Brain pericyte (primary cell): ENCODE measurements around the gene GPR180.

Source experiments
- DNase-seq: peaks from one replicate; pipeline ENCODE4 v3.0.0-alpha.2; 2012; ENCODE audit warnings: low read depth, low spot score

Gene GPR180

GRCh38 chr13:94601446-94602431, at the start of gene GPR180:
GPR180 (plus strand) TSS chr13:94601857; CDS start chr13:94601928, 71 bp downstream.
- DNase-seq = peak; percentile 96

GRCh38 chr13:94552095-94552494, 49.6 kb upstream of the GPR180 start:
- DNase-seq = no peak

GRCh38 chr13:94553766-94554165, 47.9 kb upstream of the GPR180 start:
- no peak for DNase-seq

- no peak for DNase-seq
Measured at GRCh38 chr13:94556041-94556440, 45.6 kb upstream of the GPR180 start.

GRCh38 chr13:94556621-94557020, 45.0 kb upstream of the GPR180 start:
- no peak for DNase-seq

GRCh38 chr13:94557684-94558235, 43.9 kb upstream of the GPR180 start:
- DNase-seq = no peak

- no peak for DNase-seq
Measured at GRCh38 chr13:94558716-94559115, 42.9 kb upstream of the GPR180 start.

GRCh38 chr13:94559222-94559795, 42.3 kb upstream of the GPR180 start:
- no peak for DNase-seq

GRCh38 chr13:94560116-94560515, 41.5 kb upstream of the GPR180 start:
- no peak for DNase-seq

GRCh38 chr13:94561126-94561525, 40.5 kb upstream of the GPR180 start:
- no peak for DNase-seq

- no peak for DNase-seq
Measured at GRCh38 chr13:94567581-94567980, 34.1 kb upstream of the GPR180 start.

- DNase-seq = no peak
Measured at GRCh38 chr13:94568443-94568842, 33.2 kb upstream of the GPR180 start.

- no peak for DNase-seq
Measured at GRCh38 chr13:94569615-94570014, 32.0 kb upstream of the GPR180 start.

GRCh38 chr13:94579063-94579462, 22.6 kb upstream of the GPR180 start:
- no peak for DNase-seq

- no peak for DNase-seq
Measured at GRCh38 chr13:94583926-94584325, 17.7 kb upstream of the GPR180 start.

- DNase-seq = no peak
Measured at GRCh38 chr13:94585543-94586101, 16.0 kb upstream of the GPR180 start.

- DNase-seq = no peak
Measured at GRCh38 chr13:94586371-94586770, 15.3 kb upstream of the GPR180 start.

GRCh38 chr13:94588541-94588940, 13.1 kb upstream of the GPR180 start:
- no peak for DNase-seq

- no peak for DNase-seq
Measured at GRCh38 chr13:94590744-94591143, 10.9 kb upstream of the GPR180 start.

GRCh38 chr13:94595001-94595949, 6.4 kb upstream of the GPR180 start:
- DNase-seq = no peak

GRCh38 chr13:94595950-94596574, 5.6 kb upstream of the GPR180 start, which contains the start of gene TGDS:
TGDS (minus strand) TSS chr13:94596152; CDS start chr13:94596136, 16 bp downstream.
- DNase-seq = peak; percentile 40
